ENCODE results near the gene REEP3. TPM values are rescaled to one million over a fixed set of nuclear protein-coding genes. Genes with fewer than 3 reads are reported as not detected.
A peak's percentile ranks its signal among the peaks of the same experiment; 100 is the strongest.

REEP3 gene
- total RNA-seq, 3 donors from 2014 or later (not counting 1 experiment from before 2014, with no cell fraction given), result 4.6 to 10.2 (median 8.3) TPM

GRCh38 chr10:63611078-63611477, 89.9 kb downstream of the REEP3 start:
- intact Hi-C loops (cut with micrococcal nuclease), result no loop called here
- H3K4me1 ChIP-seq (ENCODE audit: control insufficient read depth, insufficient read depth, low read length), result no peaks in the 10 kb centered on the region
- Mint-ChIP-seq H3K27me3 (ENCODE audit: low read depth in 2 of 2) (no peaks in the 10 kb centered on the region), H3K27ac (no peak overlapping the region), H3K4me1 (peaks cover 4 to 5% of the 10 kb centered on the region in 2 donors), H3K36me3 (peaks cover 5% of the 10 kb centered on the region), H3K4me3 (no peak overlapping the region), H3K9me3 (no peaks in the 10 kb centered on the region)
- TF ChIP-seq, protein P1, sequence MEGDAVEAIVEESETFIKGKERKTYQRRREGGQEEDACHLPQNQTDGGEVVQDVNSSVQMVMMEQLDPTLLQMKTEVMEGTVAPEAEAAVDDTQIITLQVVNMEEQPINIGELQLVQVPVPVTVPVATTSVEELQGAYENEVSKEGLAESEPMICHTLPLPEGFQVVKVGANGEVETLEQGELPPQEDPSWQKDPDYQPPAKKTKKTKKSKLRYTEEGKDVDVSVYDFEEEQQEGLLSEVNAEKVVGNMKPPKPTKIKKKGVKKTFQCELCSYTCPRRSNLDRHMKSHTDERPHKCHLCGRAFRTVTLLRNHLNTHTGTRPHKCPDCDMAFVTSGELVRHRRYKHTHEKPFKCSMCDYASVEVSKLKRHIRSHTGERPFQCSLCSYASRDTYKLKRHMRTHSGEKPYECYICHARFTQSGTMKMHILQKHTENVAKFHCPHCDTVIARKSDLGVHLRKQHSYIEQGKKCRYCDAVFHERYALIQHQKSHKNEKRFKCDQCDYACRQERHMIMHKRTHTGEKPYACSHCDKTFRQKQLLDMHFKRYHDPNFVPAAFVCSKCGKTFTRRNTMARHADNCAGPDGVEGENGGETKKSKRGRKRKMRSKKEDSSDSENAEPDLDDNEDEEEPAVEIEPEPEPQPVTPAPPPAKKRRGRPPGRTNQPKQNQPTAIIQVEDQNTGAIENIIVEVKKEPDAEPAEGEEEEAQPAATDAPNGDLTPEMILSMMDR (IDR thresholded peaks at IDR 0.05), result no peak
- H3K36me3 ChIP-seq (ENCODE audit: control insufficient read depth, insufficient read depth, low read length), result no peaks in the 10 kb centered on the region
- H3K4me3 ChIP-seq (ENCODE audit: low read length), result no peak overlapping the region
- no peaks in the 10 kb centered on the region for H3K9me3 ChIP-seq (ENCODE audit: control insufficient read depth, insufficient read depth, low read length)
- WGBS (ENCODE audit: insufficient coverage), result no CpG with 5 or more reads among the region's 2 CpGs
- H3K27ac ChIP-seq (ENCODE audit: low read length), result no peak overlapping the region
- H3K27me3 ChIP-seq (ENCODE audit: control insufficient read depth, insufficient read depth, low read length), result no peaks in the 10 kb centered on the region
- DNase-seq, result no peak
- no peak for ATAC-seq

DNA sequence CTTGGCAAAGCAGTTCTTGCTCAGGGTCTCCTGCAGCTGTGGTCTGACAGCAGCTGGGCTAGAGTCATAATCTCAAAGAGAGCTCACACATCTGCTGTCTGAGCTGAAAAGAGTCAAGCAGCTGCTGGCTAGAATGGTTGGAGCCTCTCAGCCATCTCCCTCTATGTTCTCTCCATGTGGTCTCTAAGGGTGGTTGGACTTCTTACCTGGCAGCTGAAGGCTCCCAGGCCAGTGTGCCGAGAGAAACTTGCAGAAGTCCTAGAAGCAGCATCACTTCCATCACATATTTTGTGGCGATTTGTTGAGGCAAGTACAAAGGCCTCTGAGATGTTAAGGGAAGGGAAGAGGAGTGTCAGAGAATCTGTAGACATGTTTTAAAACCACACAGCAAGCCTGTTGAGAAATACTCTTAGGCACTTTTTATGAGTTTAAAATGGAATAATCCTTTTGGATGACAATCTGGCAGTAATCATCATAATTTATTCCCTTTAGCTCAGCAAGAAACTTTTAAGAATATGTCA, 93.2 kb downstream of the REEP3 start:
- H3K9me3 ChIP-seq (ENCODE audit: control insufficient read depth, insufficient read depth, low read length), result no peaks in the 10 kb centered on the region
- H3K4me3 ChIP-seq (ENCODE audit: low read length), result no peak overlapping the region
- 100% methylated on average over 1 of the region's 2 CpGs for WGBS (ENCODE audit: insufficient coverage)
- Mint-ChIP-seq H3K4me3 (no peak overlapping the region), H3K27me3 (ENCODE audit: low read depth in 2 of 2) (no peaks in the 10 kb centered on the region), H3K36me3 (peaks cover 7% of the 10 kb centered on the region), H3K27ac (peak overlapping the region in 1 of 2 donors; percentile 27), H3K4me1 (peaks cover 4 to 5% of the 10 kb centered on the region in 2 donors), H3K9me3 (no peaks in the 10 kb centered on the region)
- no peaks in the 10 kb centered on the region for H3K27me3 ChIP-seq (ENCODE audit: control insufficient read depth, insufficient read depth, low read length)
- ATAC-seq (no peak), DNase-seq (no peak)
- no peak overlapping the region for H3K27ac ChIP-seq (ENCODE audit: low read length)
- peaks cover 2% of the 10 kb centered on the region for H3K36me3 ChIP-seq (ENCODE audit: control insufficient read depth, insufficient read depth, low read length)
- TF ChIP-seq, protein P1 (IDR thresholded peaks at IDR 0.05), result no peak
- H3K4me1 ChIP-seq (ENCODE audit: control insufficient read depth, insufficient read depth, low read length), result no peaks in the 10 kb centered on the region
- intact Hi-C loops (cut with micrococcal nuclease), result no loop called here

DNA sequence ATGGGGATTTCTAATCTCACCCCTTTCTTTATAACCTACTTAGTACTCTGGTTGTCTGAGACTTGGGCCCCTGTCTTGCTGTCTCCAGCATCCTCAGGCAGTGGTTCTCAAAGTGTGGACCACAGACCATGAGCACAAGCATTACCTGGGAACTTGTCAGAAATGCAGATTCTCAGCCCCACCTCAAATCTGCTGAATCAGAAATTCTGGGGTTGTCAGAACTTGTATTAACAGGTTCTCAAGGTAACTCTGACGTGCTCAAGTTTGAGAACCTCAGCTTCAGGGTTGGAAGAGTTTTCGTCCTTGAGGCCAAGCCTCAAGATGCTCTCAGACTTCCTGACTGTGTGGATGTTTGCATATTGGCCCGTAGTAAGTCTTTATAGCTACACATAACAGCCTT, 97.4 kb downstream of the REEP3 start:
- DNase-seq (no peak), ATAC-seq (no peak)
- no peaks in the 10 kb centered on the region for H3K27me3 Mint-ChIP-seq (ENCODE audit: low read depth in 2 of 2)
- H3K4me1 ChIP-seq (ENCODE audit: control insufficient read depth, insufficient read depth, low read length), result no peaks in the 10 kb centered on the region
- no peak overlapping the region for H3K4me3 ChIP-seq (ENCODE audit: low read length)
- no peak overlapping the region for H3K4me3 Mint-ChIP-seq
- WGBS (ENCODE audit: insufficient coverage), result 94% methylated on average over 3 of the region's 3 CpGs
- no peaks in the 10 kb centered on the region for H3K27me3 ChIP-seq (ENCODE audit: control insufficient read depth, insufficient read depth, low read length)
- intact Hi-C loops (cut with micrococcal nuclease), result no loop called here
- H3K9me3 ChIP-seq (ENCODE audit: control insufficient read depth, insufficient read depth, low read length), result no peaks in the 10 kb centered on the region
- no peaks in the 10 kb centered on the region for H3K4me1 Mint-ChIP-seq
- H3K27ac Mint-ChIP-seq, result no peak overlapping the region
- H3K9me3 Mint-ChIP-seq, result no peaks in the 10 kb centered on the region
- TF ChIP-seq, protein P1 (IDR thresholded peaks at IDR 0.05), result no peak
- peaks cover 2% of the 10 kb centered on the region for H3K36me3 ChIP-seq (ENCODE audit: control insufficient read depth, insufficient read depth, low read length)
- H3K27ac ChIP-seq (ENCODE audit: low read length), result no peak overlapping the region
- H3K36me3 Mint-ChIP-seq, result peaks cover 7% of the 10 kb centered on the region

- intact Hi-C loops (cut with micrococcal nuclease), result no loop called here
- H3K27me3 ChIP-seq (ENCODE audit: control insufficient read depth, insufficient read depth, low read length), result no peaks in the 10 kb centered on the region
- ATAC-seq (no peak), DNase-seq (no peak)
- H3K27me3 Mint-ChIP-seq (ENCODE audit: low read depth in 2 of 2), result no peaks in the 10 kb centered on the region
- TF ChIP-seq, protein P1 (IDR thresholded peaks at IDR 0.05), result no peak
- H3K4me1 ChIP-seq (ENCODE audit: control insufficient read depth, insufficient read depth, low read length), result no peaks in the 10 kb centered on the region
- H3K27ac ChIP-seq (ENCODE audit: low read length), result no peak overlapping the region
- H3K36me3 Mint-ChIP-seq, result peaks cover 7% of the 10 kb centered on the region
- no peaks in the 10 kb centered on the region for H3K9me3 ChIP-seq (ENCODE audit: control insufficient read depth, insufficient read depth, low read length)
- H3K27ac Mint-ChIP-seq, result no peak overlapping the region
- no peak overlapping the region for H3K4me3 ChIP-seq (ENCODE audit: low read length)
- no peaks in the 10 kb centered on the region for H3K9me3 Mint-ChIP-seq
- H3K36me3 ChIP-seq (ENCODE audit: control insufficient read depth, insufficient read depth, low read length), result peaks cover 2% of the 10 kb centered on the region
- WGBS (ENCODE audit: insufficient coverage), result 97% methylated on average over 7 of the region's 7 CpGs
- no peak overlapping the region for H3K4me3 Mint-ChIP-seq
- H3K4me1 Mint-ChIP-seq, result no peaks in the 10 kb centered on the region
Observed at GRCh38 chr10:63619426-63619825, 98.2 kb downstream of the REEP3 start.
